ENCODE results near the gene EHF. TPM values are rescaled to one million over a fixed set of nuclear protein-coding genes. Genes with fewer than 3 reads are reported as not detected.

Gene EHF
- total and polyA plus RNA-seq, 12 donors: 0.11 to 6.8 (median 0.76) TPM

GRCh38 chr11:34656062-34656720, 35.3 kb downstream of the EHF start:
- no peaks in the 10 kb centered on the region for H3K9me3 ChIP-seq (replicated peaks in 1 of 3)
- H3K36me3 ChIP-seq (replicated peaks in 1 of 2): no peaks in the 10 kb centered on the region
- peaks cover 15 to 31% of the 10 kb centered on the region in 2 donors for H3K4me1 ChIP-seq (replicated peaks in 1 of 2)
- no peaks in the 10 kb centered on the region for H3K27me3 ChIP-seq
- 88 to 95% (median 90%) methylated on average over 5 of the region's 5 CpGs for WGBS, 4 donors
- TF ChIP-seq POLR2A (IDR thresholded peaks at IDR 0.05): no peak
- TF ChIP-seq CTCF (IDR thresholded peaks at IDR 0.05): no peak
- no peak overlapping the region for H3K4me3 ChIP-seq
- intact Hi-C loops (cut with DNase I): no loop called here
- H3K27ac ChIP-seq: peak overlapping the region in 1 of 5 donors; percentile 94
- no peak for DNase-seq

- intact Hi-C loops (cut with DNase I): no loop called here
- no peak for DNase-seq
- TF ChIP-seq POLR2A (IDR thresholded peaks at IDR 0.05): no peak
- no peak for TF ChIP-seq CTCF (IDR thresholded peaks at IDR 0.05)
Measured at GRCh38 chr11:34658071-34659015, 37.5 kb downstream of the EHF start.

GRCh38 chr11:34659096-34659733, 38.3 kb downstream of the EHF start:
- Histone ChIP-seq H3K9me3 (replicated peaks in 1 of 3) (no peaks in the 10 kb centered on the region), H3K4me1 (replicated peaks in 1 of 2) (peaks cover 8 to 10% of the 10 kb centered on the region in 2 donors), H3K27ac (no peak overlapping the region), H3K27me3 (no peaks in the 10 kb centered on the region), H3K4me3 (no peak overlapping the region), H3K36me3 (replicated peaks in 1 of 2) (no peaks in the 10 kb centered on the region)
- intact Hi-C loops (cut with DNase I): no loop called here
- DNase-seq: no peak
- TF ChIP-seq POLR2A (IDR thresholded peaks at IDR 0.05) (no peak), CTCF (IDR thresholded peaks at IDR 0.05) (no peak)
- WGBS, 4 donors: 87 to 88% (median 88%) methylated on average over 4 of the region's 4 CpGs

More at GRCh38 chr11:34658071-34659015, 37.5 kb downstream of the EHF start:
- Histone ChIP-seq H3K27ac (no peak overlapping the region), H3K9me3 (replicated peaks in 1 of 3) (no peaks in the 10 kb centered on the region), H3K4me3 (no peak overlapping the region), H3K4me1 (replicated peaks in 1 of 2) (peaks cover 14 to 15% of the 10 kb centered on the region in 2 donors), H3K27me3 (no peaks in the 10 kb centered on the region), H3K36me3 (replicated peaks in 1 of 2) (no peaks in the 10 kb centered on the region)
- 88 to 92% (median 90%) methylated on average over 14 of the region's 14 CpGs for WGBS, 4 donors
